Fibroblast of pulmonary artery (primary cell): Measurements from ENCODE around the gene PPP2CA.

Experiments
- DNase-seq: peaks from one replicate; pipeline ENCODE4 v3.0.0-alpha.2; 2010; ENCODE audit warnings: low read depth
- H3K4me3 ChIP-seq: replicated peaks from 2 replicates; pipeline ENCODE4 v1.5.1; 2011; ENCODE audit warnings: low read depth, mild to moderate bottlenecking, control low read depth, low read length, moderate library complexity
- TF ChIP-seq, protein P1 (sequence below): IDR thresholded peaks from 2 replicates; pipeline ENCODE4 v1.5.1; 2011; ENCODE audit warnings: mild to moderate bottlenecking, control low read depth, low read length, inconsistent platforms; ENCODE audit errors: missing control alignments

PPP2CA gene

DNA sequence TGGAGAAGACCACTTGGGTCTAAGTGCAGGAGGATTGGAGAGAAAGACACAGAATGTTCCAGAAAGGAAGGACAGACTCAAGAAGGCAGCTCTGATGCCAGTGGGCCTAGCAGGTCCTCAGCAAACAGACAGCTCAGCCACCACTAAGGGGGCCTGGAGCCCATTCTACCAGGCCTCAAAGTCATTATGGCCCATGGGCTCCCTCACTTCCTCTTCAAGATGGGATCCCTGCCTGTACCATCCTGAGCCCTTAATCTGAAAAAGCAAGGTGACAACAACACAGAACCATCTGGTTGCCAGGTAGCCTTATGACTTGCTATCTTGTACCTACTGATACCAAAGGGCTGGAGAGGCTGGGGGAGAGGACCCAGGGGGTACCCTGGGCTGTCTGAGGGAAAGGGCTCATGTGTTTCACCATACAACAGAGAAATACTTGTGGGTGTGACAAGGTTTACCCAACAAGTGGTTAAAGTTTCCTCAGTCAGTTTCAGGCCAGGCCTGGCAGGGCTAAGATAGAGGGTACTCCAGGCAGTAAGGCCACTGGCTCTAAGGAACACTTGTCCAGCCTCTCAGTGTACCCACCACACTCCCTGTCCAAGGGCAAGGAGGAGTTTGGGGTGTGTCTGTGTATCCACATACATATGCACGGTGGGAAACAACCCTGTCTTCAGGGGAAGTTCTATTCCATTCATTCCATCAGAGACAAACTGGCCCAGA is 80.7 kb downstream of the PPP2CA start:
- TF ChIP-seq, protein P1, sequence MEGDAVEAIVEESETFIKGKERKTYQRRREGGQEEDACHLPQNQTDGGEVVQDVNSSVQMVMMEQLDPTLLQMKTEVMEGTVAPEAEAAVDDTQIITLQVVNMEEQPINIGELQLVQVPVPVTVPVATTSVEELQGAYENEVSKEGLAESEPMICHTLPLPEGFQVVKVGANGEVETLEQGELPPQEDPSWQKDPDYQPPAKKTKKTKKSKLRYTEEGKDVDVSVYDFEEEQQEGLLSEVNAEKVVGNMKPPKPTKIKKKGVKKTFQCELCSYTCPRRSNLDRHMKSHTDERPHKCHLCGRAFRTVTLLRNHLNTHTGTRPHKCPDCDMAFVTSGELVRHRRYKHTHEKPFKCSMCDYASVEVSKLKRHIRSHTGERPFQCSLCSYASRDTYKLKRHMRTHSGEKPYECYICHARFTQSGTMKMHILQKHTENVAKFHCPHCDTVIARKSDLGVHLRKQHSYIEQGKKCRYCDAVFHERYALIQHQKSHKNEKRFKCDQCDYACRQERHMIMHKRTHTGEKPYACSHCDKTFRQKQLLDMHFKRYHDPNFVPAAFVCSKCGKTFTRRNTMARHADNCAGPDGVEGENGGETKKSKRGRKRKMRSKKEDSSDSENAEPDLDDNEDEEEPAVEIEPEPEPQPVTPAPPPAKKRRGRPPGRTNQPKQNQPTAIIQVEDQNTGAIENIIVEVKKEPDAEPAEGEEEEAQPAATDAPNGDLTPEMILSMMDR: no peak
- DNase-seq: no peak
- H3K4me3 ChIP-seq: no peak overlapping the region
